ENCODE data around the gene BCAS3. TPM values are rescaled to one million over a fixed set of nuclear protein-coding genes. Genes with fewer than 3 reads are reported as not detected.
A peak's percentile ranks its signal among the peaks of the same experiment; 100 is the strongest.

The BCAS3 gene
- total RNA-seq, 1 donor from 2014 or later = 75.9 TPM

GRCh38 chr17:61312406-61313295, 635.0 kb downstream of the BCAS3 start:
- H3K36me3 ChIP-seq = no peaks in the 10 kb centered on the region
- peak overlapping the region; percentile 77 to 88 for H3K27ac ChIP-seq
- H3K4me1 ChIP-seq = peaks cover 6 to 16% of the 10 kb centered on the region in 2 donors
- DNase-seq (ENCODE audit: low spot score in 2 of 2) = peak in 1 of 2 donors; percentile 56
- no peak for TF ChIP-seq CTCF (IDR thresholded peaks at IDR 0.05)
- intact Hi-C loops (cut with DNase I) = loop anchor here (5.0 kb wide), 2 partner anchors 85 to 110 kb away; partner anchors contain the start of gene TBX2
- no peak overlapping the region for H3K4me3 ChIP-seq
- no peaks in the 10 kb centered on the region for H3K9me3 ChIP-seq
- no peaks in the 10 kb centered on the region for H3K27me3 ChIP-seq

GRCh38 chr17:61313461-61314326, 636.0 kb downstream of the BCAS3 start:
- H3K9me3 ChIP-seq = no peaks in the 10 kb centered on the region
- intact Hi-C loops (cut with DNase I) = loop anchor here (2.0 to 5.0 kb wide), 3 partner anchors 61 to 111 kb away; partner anchors contain the start of gene TBX2
- no peak for TF ChIP-seq CTCF (IDR thresholded peaks at IDR 0.05)
- no peaks in the 10 kb centered on the region for H3K36me3 ChIP-seq
- H3K4me1 ChIP-seq = peaks cover 6 to 16% of the 10 kb centered on the region in 2 donors
- peak in 1 of 2 donors; percentile 58 for DNase-seq (ENCODE audit: low spot score in 2 of 2)
- H3K27ac ChIP-seq = peak overlapping the region; percentile 77 to 88
- H3K4me3 ChIP-seq = no peak overlapping the region
- no peaks in the 10 kb centered on the region for H3K27me3 ChIP-seq

GRCh38 chr17:61314368-61315078, 636.9 kb downstream of the BCAS3 start:
- H3K4me1 ChIP-seq = peaks cover 6 to 16% of the 10 kb centered on the region in 2 donors
- DNase-seq (ENCODE audit: low spot score in 2 of 2) = peak; percentile 25 to 87
- intact Hi-C loops (cut with DNase I) = loop anchor here (2.0 to 5.0 kb wide), 3 partner anchors 62 to 112 kb away; partner anchors contain the start of gene TBX2

GRCh38 chr17:61316633-61317032, 639.0 kb downstream of the BCAS3 start:
- TF ChIP-seq CTCF (IDR thresholded peaks at IDR 0.05) = no peak
- Histone ChIP-seq H3K27me3 (no peaks in the 10 kb centered on the region), H3K36me3 (no peaks in the 10 kb centered on the region), H3K4me3 (no peak overlapping the region), H3K27ac (no peak overlapping the region), H3K4me1 (peaks cover 6 to 16% of the 10 kb centered on the region in 2 donors), H3K9me3 (no peaks in the 10 kb centered on the region)
- intact Hi-C loops (cut with DNase I) = no loop called here
- no peak for DNase-seq (ENCODE audit: low spot score in 2 of 2)

More at GRCh38 chr17:61314368-61315078, 636.9 kb downstream of the BCAS3 start:
- Histone ChIP-seq H3K4me3 (peak overlapping the region in 1 of 2 donors; percentile 27), H3K36me3 (no peaks in the 10 kb centered on the region), H3K9me3 (no peaks in the 10 kb centered on the region), H3K27ac (peak overlapping the region; percentile 77 to 88), H3K27me3 (no peaks in the 10 kb centered on the region)
- TF ChIP-seq CTCF (IDR thresholded peaks at IDR 0.05) = peak in 1 of 3 experiments; percentile 19

GRCh38 chr17:61317779-61318178, 640.1 kb downstream of the BCAS3 start:
- no peak for TF ChIP-seq CTCF (IDR thresholded peaks at IDR 0.05)
- H3K27me3 ChIP-seq = no peaks in the 10 kb centered on the region
- intact Hi-C loops (cut with DNase I) = no loop called here
- no peak for DNase-seq (ENCODE audit: low spot score in 2 of 2)
- H3K4me3 ChIP-seq = no peak overlapping the region
- no peaks in the 10 kb centered on the region for H3K9me3 ChIP-seq
- peaks cover 10 to 22% of the 10 kb centered on the region in 2 donors for H3K4me1 ChIP-seq
- no peaks in the 10 kb centered on the region for H3K36me3 ChIP-seq
- no peak overlapping the region for H3K27ac ChIP-seq
